HepG2 (cell line): Measurements from ENCODE around the gene CBX6. TPM values are rescaled to one million over a fixed set of nuclear protein-coding genes. Genes with fewer than 3 reads are reported as not detected.

Experiments used
- ARHGAP35 ChIP-seq: sonication (generic); formaldehyde crosslinking; IDR thresholded peaks from 2 replicates; pipeline ENCODE4 v1.9.0; 2022; ENCODE audit warnings: mild to moderate bottlenecking, inconsistent platforms, moderate library complexity, missing genetic modification reagents, borderline replicate concordance
- DNMT1 ChIP-seq: sonication (generic); formaldehyde crosslinking; IDR thresholded peaks from 2 replicates; pipeline ENCODE4 v1.5.1; 2020; ENCODE audit warnings: mild to moderate bottlenecking, missing genetic modification reagents
- ERF ChIP-seq: IDR thresholded peaks from 2 replicates; pipeline ENCODE4 v1.6.1; 2018; ENCODE audit warnings: missing biosample characterization, missing genetic modification reagents
- GTF2F1 ChIP-seq: fragments of 150-350 bp; IDR thresholded peaks from 2 replicates; pipeline ENCODE4 v1.6.1; 2014; ENCODE audit warnings: low read length
- KLF16 ChIP-seq, 2 experiments: sonication (generic) in 1 of 2; formaldehyde crosslinking in 1 of 2; IDR thresholded peaks; 2 replicates each; pipeline versions ENCODE4 v1.6.1 to v1.8.0; 2016 to 2023; ENCODE audit warnings: missing genetic modification reagents in 2 of 2, missing compliant biosample characterization in 1 of 2
- NKX3-1 ChIP-seq: sonication (generic); formaldehyde crosslinking; IDR thresholded peaks from 2 replicates; pipeline ENCODE4 v1.5.0; 2020; ENCODE audit warnings: missing genetic modification reagents
- RARA ChIP-seq: IDR thresholded peaks from 2 replicates; pipeline ENCODE4 v1.6.1; 2016; ENCODE audit warnings: missing genetic modification reagents, missing compliant biosample characterization
- YY1 ChIP-seq: IDR thresholded peaks from 2 replicates; pipeline ENCODE4 v1.6.1; 2011; ENCODE audit warnings: low read length, low read depth, moderate library complexity, mild to moderate bottlenecking; ENCODE audit not compliant: insufficient read depth, insufficient replicate concordance
- ZFP36L1 ChIP-seq: sonication (generic); formaldehyde crosslinking; IDR thresholded peaks from 2 replicates; pipeline ENCODE4 v1.8.0; 2022; ENCODE audit warnings: mild to moderate bottlenecking, missing genetic modification reagents, moderate library complexity
- ZNF251 ChIP-seq: sonication (generic); formaldehyde crosslinking; IDR thresholded peaks from 2 replicates; pipeline ENCODE4 v1.9.0; 2021; ENCODE audit warnings: mild to moderate bottlenecking, missing genetic modification reagents
- ZNF282 ChIP-seq: fragments of 450-650 bp; IDR thresholded peaks from 2 replicates; pipeline ENCODE4 v1.6.1; 2018; ENCODE audit not compliant: partially characterized antibody
- ZNF543 ChIP-seq: sonication (generic); formaldehyde crosslinking; IDR thresholded peaks from 2 replicates; pipeline ENCODE4 v1.4.0; 2020; ENCODE audit warnings: mild to moderate bottlenecking, missing genetic modification reagents
- ZNF556 ChIP-seq: sonication (generic); formaldehyde crosslinking; IDR thresholded peaks from 2 replicates; pipeline ENCODE4 v1.4.0; 2020; ENCODE audit warnings: mild to moderate bottlenecking, missing genetic modification reagents, borderline replicate concordance
- ZNF605 ChIP-seq: sonication (generic); formaldehyde crosslinking; IDR thresholded peaks from 2 replicates; pipeline ENCODE4 v1.8.0; 2022; ENCODE audit warnings: mild to moderate bottlenecking, missing genetic modification reagents
- ZNF780A ChIP-seq: sonication (generic); formaldehyde crosslinking; IDR thresholded peaks from 2 replicates; pipeline ENCODE4 v1.8.0; 2022; ENCODE audit warnings: mild to moderate bottlenecking, missing genetic modification reagents, moderate library complexity
- polyA plus RNA-seq, 8 experiments: library from polyadenylated mRNA; depleted of rRNA in 3 of 8; stranded (reverse) in 7 of 8; unstranded in 1 of 8; fragments of >200 nt; fragmentation: Illumina TruSeq in 4 of 8; extraction: Trizol in 4 of 8; gene quantifications; 2 replicates each; pipeline versions ENCODE4 v1.2.1 to v1.2.3, GENCODE V29; 2011 to 2016; ENCODE audit warnings: low read depth in 4 of 8, missing spikeins in 1 of 8, mixed read lengths in 1 of 8; ENCODE audit not compliant: insufficient read depth in 1 of 8
- total RNA-seq, 5 experiments: library from RNA; depleted of rRNA; stranded (reverse); fragments of >200 nt; fragmentation: Illumina TruSeq; extraction: Trizol; gene quantifications; 2 replicates each; pipeline ENCODE4 v1.2.3, GENCODE V29; 2016; ENCODE audit warnings: low read depth in 1 of 5
- TF ChIP-seq, protein P1 (sequence below): sonication (generic); formaldehyde crosslinking; IDR thresholded peaks from 2 replicates; pipeline ENCODE4 v1.5.0; 2020; ENCODE audit warnings: missing genetic modification reagents, mild to moderate bottlenecking, borderline replicate concordance
- TF ChIP-seq, protein P2 (sequence below): sonication (generic); formaldehyde crosslinking; IDR thresholded peaks from 2 replicates; pipeline ENCODE4 v1.4.0; 2020; ENCODE audit warnings: missing genetic modification reagents
- TF ChIP-seq, protein P3 (sequence below): sonication (generic); formaldehyde crosslinking; IDR thresholded peaks from 2 replicates; pipeline ENCODE4 v1.5.0; 2020; ENCODE audit warnings: mild to moderate bottlenecking, missing genetic modification reagents
- TF ChIP-seq, protein P4 (sequence below): sonication (generic); formaldehyde crosslinking; IDR thresholded peaks from 2 replicates; pipeline ENCODE4 v1.4.0; 2020; ENCODE audit warnings: missing genetic modification reagents
- TF ChIP-seq, protein P5 (sequence below): sonication (generic); formaldehyde crosslinking; IDR thresholded peaks from 2 replicates; pipeline ENCODE4 v1.5.1; 2020; ENCODE audit warnings: missing genetic modification reagents, mild to moderate bottlenecking, borderline replicate concordance
- TF ChIP-seq, protein P6 (sequence below): sonication (generic); formaldehyde crosslinking; IDR thresholded peaks from 2 replicates; pipeline ENCODE4 v1.8.0; 2022; ENCODE audit warnings: missing genetic modification reagents, mild to moderate bottlenecking, borderline replicate concordance

CBX6 gene
- total and polyA plus RNA-seq, 2 of the 13 experiments (the other 11 are each of a cell fraction or from before 2014, with no cell fraction given), result 1.7 to 6.5 TPM

DNA sequence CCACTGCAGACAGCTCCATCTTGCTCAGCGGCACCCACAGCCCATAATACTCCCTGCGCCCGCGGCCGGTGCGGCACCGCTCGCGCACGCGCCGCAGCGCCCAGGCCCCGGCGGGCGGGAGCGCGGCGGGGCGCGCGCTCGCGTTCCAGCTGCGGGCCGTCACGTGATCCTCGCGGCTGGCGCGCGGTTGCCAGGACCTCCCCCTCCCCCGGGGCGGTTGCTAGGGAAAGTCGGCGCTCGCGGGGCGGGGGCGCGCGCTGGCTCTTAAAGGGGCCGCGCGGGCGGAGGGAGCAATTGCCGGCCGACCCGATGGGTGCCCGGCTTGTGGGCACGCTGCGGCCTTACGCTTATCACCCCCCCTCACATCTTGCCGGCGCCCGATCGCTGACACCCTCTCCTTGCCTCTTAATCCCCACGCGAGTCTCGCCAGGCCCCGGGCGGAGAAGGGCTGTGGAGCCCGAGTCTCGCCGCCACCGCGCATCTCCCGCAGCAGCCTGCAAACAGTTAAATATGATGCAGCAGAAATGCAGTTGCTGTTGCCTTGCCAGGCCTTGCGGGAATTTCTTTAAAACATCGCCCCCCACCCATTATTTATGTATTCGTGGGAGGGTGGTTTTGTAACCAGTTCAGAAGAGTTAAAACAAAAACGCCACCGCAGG is at the start of gene CBX6 (continued):
- TF ChIP-seq, protein P1, sequence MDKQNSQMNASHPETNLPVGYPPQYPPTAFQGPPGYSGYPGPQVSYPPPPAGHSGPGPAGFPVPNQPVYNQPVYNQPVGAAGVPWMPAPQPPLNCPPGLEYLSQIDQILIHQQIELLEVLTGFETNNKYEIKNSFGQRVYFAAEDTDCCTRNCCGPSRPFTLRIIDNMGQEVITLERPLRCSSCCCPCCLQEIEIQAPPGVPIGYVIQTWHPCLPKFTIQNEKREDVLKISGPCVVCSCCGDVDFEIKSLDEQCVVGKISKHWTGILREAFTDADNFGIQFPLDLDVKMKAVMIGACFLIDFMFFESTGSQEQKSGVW (CRISPR knock-in tag), result no peak
- TF ChIP-seq DNMT1 (0 out of 2 replicates have a peak, but pooled peaks have one; percentile 29), ERF (CRISPR knock-in tag) (0 out of 2 replicates have a peak, but pooled peaks have one; percentile 41), NKX3-1 (CRISPR knock-in tag) (no peak), ZFP36L1 (CRISPR knock-in tag) (peak; percentile 58; the same call in 1 of the 2 replicates), YY1 (peak; percentile 30), ARHGAP35 (CRISPR knock-in tag) (no peak), RARA (CRISPR knock-in tag) (no peak), ZNF282 (no peak), KLF16 (CRISPR knock-in tag; IDR thresholded peaks at IDR 0.05) (no peak), ZNF605 (CRISPR knock-in tag) (peak; percentile 56), GTF2F1 (no peak), ZNF556 (CRISPR knock-in tag) (0 out of 2 replicates have a peak, but pooled peaks have one; percentile 46), ZNF543 (0 out of 2 replicates have a peak, but pooled peaks have one; percentile 40), ZNF780A (CRISPR knock-in tag) (no peak), ZNF251 (CRISPR knock-in tag) (no peak)
- TF ChIP-seq, protein P2, sequence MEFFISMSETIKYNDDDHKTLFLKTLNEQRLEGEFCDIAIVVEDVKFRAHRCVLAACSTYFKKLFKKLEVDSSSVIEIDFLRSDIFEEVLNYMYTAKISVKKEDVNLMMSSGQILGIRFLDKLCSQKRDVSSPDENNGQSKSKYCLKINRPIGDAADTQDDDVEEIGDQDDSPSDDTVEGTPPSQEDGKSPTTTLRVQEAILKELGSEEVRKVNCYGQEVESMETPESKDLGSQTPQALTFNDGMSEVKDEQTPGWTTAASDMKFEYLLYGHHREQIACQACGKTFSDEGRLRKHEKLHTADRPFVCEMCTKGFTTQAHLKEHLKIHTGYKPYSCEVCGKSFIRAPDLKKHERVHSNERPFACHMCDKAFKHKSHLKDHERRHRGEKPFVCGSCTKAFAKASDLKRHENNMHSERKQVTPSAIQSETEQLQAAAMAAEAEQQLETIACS (CRISPR knock-in tag), result peak; percentile 92
- TF ChIP-seq, protein P3, sequence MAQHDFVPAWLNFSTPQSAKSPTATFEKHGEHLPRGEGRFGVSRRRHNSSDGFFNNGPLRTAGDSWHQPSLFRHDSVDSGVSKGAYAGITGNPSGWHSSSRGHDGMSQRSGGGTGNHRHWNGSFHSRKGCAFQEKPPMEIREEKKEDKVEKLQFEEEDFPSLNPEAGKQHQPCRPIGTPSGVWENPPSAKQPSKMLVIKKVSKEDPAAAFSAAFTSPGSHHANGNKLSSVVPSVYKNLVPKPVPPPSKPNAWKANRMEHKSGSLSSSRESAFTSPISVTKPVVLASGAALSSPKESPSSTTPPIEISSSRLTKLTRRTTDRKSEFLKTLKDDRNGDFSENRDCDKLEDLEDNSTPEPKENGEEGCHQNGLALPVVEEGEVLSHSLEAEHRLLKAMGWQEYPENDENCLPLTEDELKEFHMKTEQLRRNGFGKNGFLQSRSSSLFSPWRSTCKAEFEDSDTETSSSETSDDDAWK, result no peak
- TF ChIP-seq, protein P4, sequence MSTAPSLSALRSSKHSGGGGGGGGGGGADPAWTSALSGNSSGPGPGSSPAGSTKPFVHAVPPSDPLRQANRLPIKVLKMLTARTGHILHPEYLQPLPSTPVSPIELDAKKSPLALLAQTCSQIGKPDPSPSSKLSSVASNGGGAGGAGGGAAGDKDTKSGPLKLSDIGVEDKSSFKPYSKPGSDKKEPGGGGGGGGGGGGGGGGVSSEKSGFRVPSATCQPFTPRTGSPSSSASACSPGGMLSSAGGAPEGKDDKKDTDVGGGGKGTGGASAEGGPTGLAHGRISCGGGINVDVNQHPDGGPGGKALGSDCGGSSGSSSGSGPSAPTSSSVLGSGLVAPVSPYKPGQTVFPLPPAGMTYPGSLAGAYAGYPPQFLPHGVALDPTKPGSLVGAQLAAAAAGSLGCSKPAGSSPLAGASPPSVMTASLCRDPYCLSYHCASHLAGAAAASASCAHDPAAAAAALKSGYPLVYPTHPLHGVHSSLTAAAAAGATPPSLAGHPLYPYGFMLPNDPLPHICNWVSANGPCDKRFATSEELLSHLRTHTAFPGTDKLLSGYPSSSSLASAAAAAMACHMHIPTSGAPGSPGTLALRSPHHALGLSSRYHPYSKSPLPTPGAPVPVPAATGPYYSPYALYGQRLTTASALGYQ, result no peak
- TF ChIP-seq, protein P5, sequence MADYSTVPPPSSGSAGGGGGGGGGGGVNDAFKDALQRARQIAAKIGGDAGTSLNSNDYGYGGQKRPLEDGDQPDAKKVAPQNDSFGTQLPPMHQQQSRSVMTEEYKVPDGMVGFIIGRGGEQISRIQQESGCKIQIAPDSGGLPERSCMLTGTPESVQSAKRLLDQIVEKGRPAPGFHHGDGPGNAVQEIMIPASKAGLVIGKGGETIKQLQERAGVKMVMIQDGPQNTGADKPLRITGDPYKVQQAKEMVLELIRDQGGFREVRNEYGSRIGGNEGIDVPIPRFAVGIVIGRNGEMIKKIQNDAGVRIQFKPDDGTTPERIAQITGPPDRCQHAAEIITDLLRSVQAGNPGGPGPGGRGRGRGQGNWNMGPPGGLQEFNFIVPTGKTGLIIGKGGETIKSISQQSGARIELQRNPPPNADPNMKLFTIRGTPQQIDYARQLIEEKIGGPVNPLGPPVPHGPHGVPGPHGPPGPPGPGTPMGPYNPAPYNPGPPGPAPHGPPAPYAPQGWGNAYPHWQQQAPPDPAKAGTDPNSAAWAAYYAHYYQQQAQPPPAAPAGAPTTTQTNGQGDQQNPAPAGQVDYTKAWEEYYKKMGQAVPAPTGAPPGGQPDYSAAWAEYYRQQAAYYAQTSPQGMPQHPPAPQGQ (CRISPR knock-in tag), result no peak
- TF ChIP-seq, protein P6, sequence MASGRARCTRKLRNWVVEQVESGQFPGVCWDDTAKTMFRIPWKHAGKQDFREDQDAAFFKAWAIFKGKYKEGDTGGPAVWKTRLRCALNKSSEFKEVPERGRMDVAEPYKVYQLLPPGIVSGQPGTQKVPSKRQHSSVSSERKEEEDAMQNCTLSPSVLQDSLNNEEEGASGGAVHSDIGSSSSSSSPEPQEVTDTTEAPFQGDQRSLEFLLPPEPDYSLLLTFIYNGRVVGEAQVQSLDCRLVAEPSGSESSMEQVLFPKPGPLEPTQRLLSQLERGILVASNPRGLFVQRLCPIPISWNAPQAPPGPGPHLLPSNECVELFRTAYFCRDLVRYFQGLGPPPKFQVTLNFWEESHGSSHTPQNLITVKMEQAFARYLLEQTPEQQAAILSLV (CRISPR knock-in tag), result peak; percentile 51; the same call in 1 of the 2 replicates
